NCI-H526 (cell line): ENCODE results near the gene LY6G6D.
"Not testable (repeated sequence)": the region's sequence is repeated elsewhere in the genome, so short reads cannot be mapped to it uniquely, and the experiment has no call there.

Experiments
- DNase-seq, 2 experiments: peaks; one replicate each; lab custom pipeline; 2025; lab: John Stamatoyannopoulos, UW

LY6G6D gene

DNA sequence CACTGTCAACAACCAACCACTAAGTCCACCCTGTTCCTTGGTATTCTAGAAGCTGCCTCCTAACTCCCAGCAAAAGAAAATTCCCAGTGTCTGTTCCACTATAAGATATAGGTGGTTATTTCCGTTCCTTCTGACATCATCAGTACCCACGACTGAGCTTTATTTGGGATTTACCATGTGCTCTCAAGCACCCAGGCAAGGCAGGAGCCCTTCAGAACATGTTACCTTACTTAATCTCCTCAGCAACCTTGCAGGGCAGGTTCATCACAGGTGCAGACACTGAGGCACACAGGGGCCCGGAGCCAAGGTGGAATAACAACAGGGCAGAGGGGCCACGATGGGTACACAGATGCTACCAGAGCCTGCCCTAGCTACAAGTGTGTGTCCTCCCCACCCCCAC lies 22.8 kb upstream of the LY6G6D start:
- no peak for DNase-seq

DNA sequence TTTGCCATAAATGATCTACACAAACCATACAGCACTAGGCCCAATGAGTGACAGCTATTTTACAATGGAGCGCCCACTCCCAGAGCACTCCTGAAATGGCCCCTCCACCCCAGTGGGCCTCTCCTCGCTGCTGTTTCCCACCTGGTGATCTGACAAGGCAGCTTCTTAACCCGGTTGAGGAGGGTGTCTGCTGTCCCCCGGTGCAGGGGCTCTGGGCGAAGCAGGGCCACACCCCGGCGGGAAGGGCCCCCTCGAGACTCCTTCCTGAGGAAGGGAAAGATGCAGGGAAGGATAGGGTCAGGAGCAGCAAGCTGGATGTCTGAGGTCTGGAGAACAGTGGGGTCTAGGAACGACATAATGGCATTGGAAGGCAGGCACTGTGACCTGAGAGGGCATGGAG lies 22.3 kb upstream of the LY6G6D start:
- no peak for DNase-seq

DNA sequence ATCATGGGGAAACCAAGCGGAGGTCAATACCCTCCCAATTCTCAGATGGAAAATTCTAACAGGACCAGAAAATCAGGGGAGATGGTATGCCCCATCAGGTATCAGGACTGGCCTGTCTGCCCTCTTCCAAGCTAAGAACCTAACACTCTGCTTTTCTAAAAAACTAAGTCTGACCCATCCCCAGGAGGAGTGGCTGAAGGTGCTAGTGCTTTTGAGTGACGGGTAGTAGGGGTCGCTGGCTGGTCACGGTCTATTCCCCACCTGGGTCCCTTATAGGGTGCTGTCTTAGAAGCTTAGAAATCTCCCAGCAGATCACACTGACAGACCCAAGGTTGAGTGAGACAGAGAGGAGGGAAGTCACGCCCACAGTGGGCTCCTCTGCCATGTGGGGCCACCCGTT lies 21.6 kb upstream of the LY6G6D start:
- DNase-seq, result no peak

GRCh38 chr6:31697555-31697954 lies 17.6 kb upstream of the LY6G6D start:
- DNase-seq, result no peak

- DNase-seq, result no peak
These were observed 14.3 kb upstream of the LY6G6D start for GRCh38 chr6:31700740-31701401.

GRCh38 chr6:31701666-31702404 lies 13.3 kb upstream of the LY6G6D start:
- DNase-seq, result no peak

DNA sequence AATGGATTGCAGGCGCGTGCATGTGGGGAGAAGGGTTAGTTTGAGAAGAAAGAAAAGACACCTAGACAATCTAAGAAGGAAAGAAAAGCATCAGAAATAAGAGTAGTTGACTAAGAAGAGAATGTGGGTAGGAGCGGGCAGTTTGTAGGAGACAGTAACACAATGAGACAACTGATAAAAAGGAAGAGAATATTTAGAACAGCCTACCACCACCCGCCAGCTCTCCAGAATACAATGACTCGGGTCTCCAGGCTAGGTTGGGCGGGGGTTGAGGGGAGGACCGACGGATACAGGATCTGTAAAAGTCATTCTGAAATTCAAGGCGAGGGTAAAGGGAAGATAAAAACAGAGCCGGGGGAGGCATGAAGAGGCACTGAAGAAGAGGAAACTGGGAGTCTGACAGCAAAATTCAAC lies 12.7 kb upstream of the LY6G6D start:
- no peak for DNase-seq

DNA sequence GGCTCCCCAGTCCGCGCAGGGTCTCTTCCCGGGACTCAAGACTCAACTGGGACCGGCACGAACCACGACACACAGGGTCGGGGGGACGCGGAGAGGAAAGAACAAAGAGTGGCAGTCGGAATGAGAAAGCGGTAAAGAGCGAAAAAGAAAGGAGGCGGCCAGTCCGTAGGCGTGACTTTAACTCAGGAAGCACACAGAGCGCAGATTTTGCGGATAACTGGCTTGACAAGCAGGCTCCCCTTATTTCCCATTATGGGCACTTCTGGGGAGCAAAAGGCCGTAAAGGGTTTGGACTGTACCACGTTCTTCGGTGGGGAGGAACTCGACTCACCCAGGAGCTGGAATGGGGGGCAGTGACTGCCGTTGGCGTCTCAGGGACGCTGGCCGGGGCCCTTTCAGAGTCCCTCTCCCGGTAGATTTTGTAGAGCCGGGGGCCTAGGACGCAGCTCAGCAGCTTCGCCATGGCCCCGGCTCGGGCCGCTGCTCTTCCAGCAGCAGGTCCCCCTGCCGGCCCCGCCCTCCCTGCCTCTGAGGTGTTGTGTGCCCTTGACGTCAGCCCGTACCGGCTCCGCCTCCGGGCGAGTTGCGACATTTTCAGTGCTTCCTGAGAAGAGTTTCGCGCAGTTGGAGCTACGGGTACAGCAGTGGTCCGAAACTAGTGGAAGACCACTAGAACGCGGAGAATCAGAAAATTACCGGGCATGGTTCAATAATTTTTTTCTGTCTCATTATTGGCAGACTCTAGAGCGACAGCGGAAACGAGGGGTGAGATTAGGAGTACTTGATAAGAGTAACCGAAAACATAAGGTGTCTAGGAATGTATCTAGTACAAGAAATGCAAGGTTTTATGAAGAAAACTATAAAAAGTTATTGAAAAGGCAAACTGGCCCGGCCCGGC lies 12.1 kb upstream of the LY6G6D start, which contains the start of gene ABHD16A:
ABHD16A (minus strand) TSS at position 506 of the 898 bp plus-strand sequence; CDS start at position 463, 43 bp downstream.
- DNase-seq, result peak; percentile 92 to 97

DNA sequence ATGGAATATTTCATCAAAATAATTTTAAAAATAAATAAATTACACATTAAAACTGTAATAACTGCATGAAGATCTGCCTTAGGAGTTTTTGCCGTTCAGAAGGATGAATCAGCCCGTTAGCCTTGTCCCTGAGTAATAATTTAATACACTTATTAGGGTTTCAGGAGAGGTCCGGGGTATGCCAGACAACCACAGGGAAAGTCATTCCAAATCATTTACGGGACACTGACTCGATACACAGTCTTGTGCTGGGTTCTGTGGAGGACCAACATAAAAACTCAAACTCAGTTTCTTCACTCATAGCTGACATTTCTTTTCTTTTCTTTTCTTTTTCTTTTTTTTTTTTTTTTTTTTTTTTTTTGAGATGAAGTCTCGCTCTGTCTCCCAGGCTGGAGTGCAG lies 9.2 kb upstream of the LY6G6D start:
- DNase-seq, result no peak

DNA sequence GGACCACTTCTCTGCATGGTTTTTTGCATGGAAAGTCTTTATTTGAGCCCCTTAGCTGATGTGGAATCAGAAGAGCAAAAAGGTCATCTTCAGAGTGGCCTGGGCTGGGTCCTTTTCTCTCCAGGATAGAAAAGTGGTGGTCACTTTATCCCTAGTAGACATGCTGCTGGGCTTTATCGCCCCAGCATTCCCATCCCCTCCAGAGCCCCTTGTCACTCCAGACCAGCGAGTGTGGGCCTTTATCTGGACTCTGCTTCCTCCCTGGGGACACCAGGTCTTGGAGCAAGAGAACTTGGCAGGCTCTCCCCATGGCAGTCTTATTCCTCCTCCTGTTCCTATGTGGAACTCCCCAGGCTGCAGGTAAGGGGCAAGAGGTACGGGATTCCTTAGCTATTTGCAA lies 8.5 kb upstream of the LY6G6D start, which contains the start of gene LY6G6F:
LY6G6F (plus strand) TSS at position 268 of the 400 bp plus-strand sequence; CDS start at position 309, 41 bp downstream.
- DNase-seq, result no peak

DNA sequence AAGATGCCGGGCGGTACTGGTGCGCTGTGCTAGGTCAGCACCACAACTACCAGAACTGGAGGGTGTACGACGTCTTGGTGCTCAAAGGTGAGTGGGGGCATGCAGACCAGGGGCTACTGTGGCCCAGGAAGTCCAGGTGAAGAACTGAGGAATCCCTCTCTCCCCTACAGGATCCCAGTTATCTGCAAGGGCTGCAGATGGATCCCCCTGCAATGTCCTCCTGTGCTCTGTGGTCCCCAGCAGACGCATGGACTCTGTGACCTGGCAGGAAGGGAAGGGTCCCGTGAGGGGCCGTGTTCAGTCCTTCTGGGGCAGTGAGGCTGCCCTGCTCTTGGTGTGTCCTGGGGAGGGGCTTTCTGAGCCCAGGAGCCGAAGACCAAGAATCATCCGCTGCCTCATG lies 7.4 kb upstream of the LY6G6D start:
- DNase-seq, result no peak

- no peak for DNase-seq
These were observed 6.9 kb upstream of the LY6G6D start for GRCh38 chr6:31708224-31708623.

- DNase-seq, result not testable (repeated sequence)
These were observed 6.0 kb upstream of the LY6G6D start for GRCh38 chr6:31709157-31709556.

DNA sequence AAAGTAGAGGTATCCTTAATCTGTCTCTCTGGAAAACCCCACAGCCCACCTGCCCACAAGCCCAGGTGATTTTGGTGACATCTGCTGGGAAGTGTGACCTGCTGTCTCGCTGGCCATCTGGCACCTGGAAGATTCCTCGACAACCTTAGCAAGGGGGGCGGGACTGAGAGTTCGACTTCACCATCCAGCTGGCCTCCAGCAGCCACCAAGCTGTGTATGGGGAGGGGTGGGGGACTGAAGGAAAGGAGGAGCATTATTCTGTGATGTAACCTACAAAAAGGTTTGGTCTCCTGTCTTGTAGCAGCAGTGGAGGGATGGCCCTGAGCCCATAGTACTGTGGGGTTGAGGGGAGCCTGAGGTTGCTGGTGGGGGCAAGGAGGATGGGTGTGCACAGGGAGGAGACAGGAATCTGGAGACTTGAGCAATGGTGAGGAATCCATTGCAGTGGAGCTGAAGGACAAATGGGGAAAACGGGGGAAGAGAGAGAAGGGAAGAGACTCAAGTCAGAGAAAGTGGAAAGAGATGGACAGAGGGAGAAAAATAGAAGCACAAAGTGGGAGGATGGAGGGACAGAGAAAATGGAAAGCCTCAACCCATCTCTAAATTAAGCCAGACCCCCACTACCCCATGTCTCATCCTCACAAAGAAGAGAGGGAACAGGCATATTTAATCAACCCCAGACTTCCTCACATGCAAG lies 4.5 kb upstream of the LY6G6D start:
- no peak for DNase-seq

- DNase-seq, result no peak
These were observed 3.9 kb upstream of the LY6G6D start for GRCh38 chr6:31711233-31711632.

GRCh38 chr6:31712296-31712695 lies 2.9 kb upstream of the LY6G6D start:
- DNase-seq, result no peak

DNA sequence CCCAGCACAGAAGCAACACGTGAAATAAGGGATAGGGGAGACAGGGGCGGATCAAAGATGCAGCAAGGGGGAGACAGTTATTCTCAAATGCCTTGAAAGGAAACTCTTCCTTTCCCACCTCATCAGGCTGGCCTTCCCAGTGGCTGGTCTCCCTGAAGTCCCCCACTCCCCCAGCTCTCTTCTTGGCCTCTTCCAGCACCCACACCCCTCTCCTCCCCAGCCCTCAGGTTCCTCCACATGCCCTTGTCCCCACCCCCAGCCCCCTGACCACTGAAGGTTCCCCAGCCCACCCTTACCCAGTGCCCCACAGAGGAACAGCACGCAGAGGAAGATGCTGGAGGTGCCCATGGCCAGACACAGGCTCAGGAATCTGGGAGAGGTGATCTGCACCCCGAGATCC lies 1.7 kb upstream of the LY6G6D start:
- no peak for DNase-seq

GRCh38 chr6:31713991-31714684 lies 1.0 kb upstream of the LY6G6D start:
- no peak for DNase-seq

- DNase-seq, result peak in 1 of 2 experiments; percentile 29
These were observed 2.5 kb downstream of the LY6G6D start for GRCh38 chr6:31717499-31718222.

GRCh38 chr6:31718265-31718664 lies 3.1 kb downstream of the LY6G6D start:
- peak; percentile 33 to 75 for DNase-seq
